AG20443 (cell line): Measurements from ENCODE around the gene CHRNA9.
"Not testable (repeated sequence)": the region's sequence is repeated elsewhere in the genome, so short reads cannot be mapped to it uniquely, and the experiment has no call there.

Source experiments
- DNase-seq: peaks from one replicate; pipeline ENCODE4 v3.0.0; 2012; ENCODE audit warnings: low spot score, mixed read lengths

CHRNA9 gene

DNA sequence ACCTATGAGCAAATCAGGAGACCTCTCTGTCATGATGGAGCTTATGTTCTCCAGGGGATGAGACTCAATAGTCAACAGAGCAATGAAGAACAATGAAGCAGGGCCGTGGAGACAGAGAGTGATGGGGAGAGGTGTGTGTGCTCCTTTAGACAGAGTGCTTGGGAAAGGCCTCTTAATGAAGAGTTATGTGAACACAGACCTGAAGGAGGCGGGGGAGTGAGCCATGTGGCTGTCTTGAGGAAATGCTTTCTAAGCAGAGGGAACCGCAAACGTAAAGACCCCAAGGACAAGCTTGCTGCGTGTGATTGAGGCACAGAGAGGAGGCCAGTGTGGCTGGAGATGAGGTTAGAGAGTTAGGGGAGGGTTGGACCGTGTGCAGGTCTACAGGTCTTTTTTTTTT is 53.1 kb downstream of the CHRNA9 start:
- no peak for DNase-seq

DNA sequence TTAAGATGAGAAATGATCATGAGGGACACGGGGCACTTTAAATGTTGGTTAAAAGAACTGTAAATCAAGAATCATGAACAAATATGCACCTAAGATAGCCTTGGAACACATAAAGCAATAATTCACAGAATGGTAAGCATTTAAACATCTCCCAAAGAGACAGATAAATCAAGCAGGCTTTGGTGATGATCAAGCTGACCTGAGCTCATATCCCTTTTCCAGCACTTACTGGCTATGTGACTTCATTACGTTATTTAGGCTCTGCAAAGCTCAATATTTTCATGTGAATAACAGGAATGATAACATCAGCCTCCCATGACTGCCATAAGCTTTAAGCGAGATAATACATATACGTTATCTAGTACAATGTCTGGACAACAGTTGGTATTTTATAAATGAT is 54.9 kb downstream of the CHRNA9 start:
- DNase-seq = no peak

DNA sequence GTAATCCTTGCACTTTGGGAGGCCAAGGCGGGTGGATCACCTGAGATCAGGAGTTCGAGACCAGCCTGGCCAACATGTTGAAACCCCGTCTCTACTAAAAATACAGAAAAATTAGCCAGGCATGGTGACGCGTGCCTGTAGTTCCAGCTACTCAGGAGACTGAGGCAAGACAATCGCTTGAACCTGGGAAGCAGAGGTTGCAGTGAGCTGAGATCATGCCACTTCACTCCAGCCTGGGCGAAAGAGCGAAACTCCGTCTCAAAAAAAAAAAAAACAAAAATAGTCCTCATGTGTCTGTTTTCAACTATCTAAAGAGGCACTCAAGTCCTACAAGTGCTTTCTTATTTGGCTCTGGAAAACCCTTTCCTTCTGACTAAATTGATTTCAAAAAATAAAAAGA is 57.1 kb downstream of the CHRNA9 start:
- not testable (repeated sequence) for DNase-seq

DNA sequence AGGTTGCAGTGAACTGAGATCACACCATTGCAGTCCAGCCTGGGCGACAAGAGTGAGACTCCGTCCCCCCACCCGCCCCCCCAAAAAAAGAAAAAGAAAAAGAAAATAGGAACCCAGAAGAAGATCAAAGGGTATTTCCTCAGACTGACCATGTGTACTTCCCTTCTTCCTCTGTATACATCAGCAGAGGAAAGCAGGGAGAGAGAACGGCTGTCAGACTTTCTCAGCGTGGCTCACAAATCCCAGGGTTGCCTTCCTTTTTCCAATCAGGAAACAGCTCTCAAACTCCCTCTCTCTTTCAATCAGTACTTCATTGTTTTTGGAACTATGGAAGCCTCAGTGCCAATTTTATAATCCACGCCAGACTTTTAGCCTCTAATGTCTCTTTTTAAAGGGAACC is 59.1 kb downstream of the CHRNA9 start:
- DNase-seq = no peak

DNA sequence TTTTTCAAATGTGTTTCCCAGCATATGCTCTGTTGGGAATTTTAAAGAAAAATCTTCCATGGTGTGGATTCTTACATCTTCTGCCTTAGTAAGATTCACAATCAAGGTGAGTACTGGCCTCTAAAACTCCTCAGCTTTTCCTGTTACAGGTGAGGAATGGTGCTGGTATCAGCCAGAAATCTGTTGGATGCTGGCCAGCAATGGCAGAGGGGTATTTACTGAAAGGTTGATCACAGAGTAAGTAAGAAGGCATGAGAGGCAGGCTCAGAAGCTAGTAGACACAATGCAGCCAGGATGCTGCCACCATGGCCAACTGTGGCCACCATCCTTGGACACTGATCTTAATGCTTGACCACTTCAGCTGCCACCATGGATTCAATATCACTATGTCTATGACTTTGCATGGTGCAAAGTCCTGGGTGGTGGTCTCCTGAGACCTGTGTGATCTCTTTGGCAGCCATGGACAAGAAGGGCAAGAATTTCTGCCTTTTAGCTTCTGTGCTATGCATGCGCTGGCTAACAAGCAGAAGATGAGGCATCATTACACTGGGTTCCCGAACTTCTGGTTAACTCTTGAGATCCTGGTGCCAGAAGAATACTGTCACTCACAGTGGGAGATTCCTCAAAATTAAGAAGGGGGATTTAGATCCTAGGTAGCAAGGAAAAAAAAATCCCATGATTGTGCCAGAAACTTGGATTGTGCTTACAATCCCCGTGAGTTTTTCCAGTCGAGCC is 60.2 kb downstream of the CHRNA9 start:
- DNase-seq = no peak

DNA sequence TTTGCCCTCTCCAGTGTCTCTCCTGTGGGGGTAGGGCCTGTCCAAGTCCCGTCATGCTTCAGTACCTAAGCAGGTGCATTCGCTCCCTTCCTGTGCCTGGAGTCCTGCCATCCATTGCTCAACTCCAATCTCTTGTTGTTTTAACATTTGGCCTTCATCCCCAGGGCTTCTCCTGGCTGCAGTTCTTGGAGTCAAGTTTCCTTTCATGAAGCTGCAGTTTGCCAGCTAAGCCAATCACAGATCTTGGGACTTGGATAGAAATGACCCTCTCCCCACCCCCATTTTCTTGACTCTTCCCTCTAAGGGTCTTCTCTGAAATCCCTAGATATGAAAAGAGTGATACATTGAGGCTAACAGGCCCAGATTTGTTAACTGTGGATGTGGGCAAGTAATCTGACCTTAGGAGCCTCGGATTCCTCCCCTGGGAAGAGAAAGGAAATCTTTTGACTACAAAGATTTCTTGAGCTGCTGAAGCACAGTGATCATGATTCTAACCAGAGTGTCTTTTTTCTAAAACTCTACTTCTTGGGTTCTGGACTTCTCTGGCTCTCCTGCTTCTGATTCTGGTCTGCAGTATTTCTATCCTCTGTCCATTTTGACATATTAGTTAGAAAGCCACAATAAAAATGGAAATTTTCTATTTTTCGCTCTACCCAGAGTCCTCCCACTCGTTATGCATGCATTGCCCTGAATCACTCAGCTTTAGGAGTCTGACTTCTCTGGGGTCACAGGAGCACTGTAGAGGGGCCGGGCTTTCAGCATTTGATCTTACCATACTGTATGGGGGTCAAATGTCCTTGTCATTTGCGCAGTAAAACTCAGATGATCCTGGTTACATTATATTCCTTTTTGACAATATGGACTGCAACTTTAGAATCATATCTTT is 61.0 kb downstream of the CHRNA9 start:
- no peak for DNase-seq

DNA sequence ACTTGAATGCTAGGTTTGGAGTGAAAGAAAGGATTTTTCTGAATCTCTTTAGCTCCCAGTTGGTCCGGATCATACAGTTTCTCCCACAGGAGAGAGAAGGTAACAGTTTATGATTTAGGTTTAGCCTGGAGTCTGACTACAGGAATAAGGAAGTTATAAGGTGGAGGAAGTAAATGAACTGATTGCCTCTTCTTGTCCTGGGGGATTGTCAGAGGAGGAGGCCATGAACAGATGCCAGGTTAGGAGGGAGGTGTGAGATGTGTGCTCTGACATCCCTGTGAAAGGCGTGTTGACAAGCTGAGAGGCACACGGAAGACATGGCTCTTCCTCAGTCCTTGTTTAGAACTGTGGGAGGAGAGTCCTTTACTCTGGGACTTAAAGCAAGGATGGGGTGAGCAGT is 64.4 kb downstream of the CHRNA9 start:
- no peak for DNase-seq

DNA sequence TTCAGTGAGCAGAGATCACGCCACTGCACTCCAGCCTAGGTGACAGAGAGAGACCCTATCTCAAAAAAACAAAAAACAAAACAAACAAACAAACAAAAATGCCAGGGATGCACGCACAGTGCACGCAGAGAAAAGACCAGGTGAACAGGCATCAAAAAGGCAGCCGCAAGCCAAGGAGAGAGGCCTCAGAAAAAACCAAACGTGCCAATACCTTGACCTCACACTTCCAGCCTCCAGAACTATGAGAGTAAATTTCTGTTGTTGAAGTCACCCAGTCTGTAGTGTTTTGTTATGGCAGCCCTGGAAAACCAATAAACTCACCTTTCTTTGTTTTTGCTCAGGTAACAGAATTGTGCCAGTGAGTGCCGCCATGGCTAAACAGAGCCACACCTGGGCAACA is 66.0 kb downstream of the CHRNA9 start:
- DNase-seq = no peak

DNA sequence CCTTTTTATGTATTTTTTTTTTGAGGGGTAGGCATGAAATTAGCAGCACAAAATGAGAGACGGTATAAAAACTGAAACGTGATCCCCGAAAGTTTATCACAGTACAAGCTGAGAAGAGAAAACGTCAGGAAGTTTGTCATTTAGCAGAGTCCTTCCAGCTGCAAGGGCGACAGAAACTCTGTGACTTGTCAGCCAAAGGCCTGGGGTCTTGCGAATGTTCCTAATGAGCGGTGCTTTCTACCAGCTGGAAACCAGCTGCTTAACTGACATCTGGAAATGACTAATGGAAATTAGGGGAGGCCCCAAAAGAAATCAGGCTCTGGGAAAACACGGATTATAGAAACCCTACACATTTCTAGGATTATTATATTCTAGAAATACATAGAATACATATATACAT is 66.5 kb downstream of the CHRNA9 start:
- DNase-seq = no peak

DNA sequence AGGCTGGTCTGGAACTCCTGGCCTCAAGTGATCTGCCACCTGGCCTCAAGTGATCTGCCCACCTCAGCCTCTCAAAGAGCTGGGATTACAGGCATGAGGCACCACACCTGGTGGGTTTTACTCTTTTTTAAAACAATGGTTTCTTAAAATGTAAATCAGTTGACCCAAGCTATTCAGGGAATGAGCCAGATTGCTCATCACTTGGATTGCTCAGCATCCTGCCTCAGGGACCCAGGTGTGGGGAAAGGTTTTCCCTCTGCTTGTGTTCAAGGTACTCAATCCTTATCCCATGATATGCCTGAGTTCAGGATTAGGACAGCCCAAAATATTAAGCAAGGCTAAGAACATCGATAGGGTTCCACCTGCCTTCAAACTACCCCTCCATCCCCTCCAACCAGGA is 67.4 kb downstream of the CHRNA9 start:
- no peak for DNase-seq

DNA sequence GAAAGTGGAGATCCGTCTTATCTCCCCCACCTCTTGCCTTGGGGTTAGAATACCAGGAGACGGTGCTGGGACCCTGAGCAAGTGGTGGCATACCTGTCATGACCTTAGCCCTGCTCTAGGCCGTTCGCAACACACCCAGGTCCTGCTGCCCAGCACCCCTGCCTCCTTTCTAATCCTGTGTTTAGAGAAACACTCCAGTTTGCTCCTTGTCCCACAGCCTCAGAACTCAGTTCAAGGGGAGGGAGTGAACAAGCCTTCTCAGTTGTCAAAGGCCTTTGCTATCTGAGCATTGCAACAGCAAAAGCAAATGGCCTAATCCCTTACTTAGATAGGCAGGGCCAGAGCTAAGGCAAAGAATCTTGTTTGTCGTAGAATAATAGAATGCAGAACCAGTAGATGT is 67.9 kb downstream of the CHRNA9 start:
- DNase-seq = no peak
